Measurements from ENCODE around the gene PTP4A1.

GRCh38 chr6:63554782-63555181, 17.5 kb upstream of the PTP4A1 start:
- no peak for TF ChIP-seq MXI1 (conservative IDR thresholded peaks at IDR 0.05; ENCODE audit: poor library complexity, severe bottlenecking)
- TF ChIP-seq EZH2 (IDR thresholded peaks at IDR 0.05; ENCODE audit: borderline replicate concordance, insufficient read depth, low read length, poor library complexity, severe bottlenecking), result no peak
- TF ChIP-seq POLR2AphosphoS5 (IDR thresholded peaks at IDR 0.05), result no peak
- no peak for TF ChIP-seq RAD21 (conservative IDR thresholded peaks at IDR 0.05)

Measured in neural cell (in vitro differentiated cells).